ENCODE measurements around the gene BGLAP.

BGLAP gene

DNA sequence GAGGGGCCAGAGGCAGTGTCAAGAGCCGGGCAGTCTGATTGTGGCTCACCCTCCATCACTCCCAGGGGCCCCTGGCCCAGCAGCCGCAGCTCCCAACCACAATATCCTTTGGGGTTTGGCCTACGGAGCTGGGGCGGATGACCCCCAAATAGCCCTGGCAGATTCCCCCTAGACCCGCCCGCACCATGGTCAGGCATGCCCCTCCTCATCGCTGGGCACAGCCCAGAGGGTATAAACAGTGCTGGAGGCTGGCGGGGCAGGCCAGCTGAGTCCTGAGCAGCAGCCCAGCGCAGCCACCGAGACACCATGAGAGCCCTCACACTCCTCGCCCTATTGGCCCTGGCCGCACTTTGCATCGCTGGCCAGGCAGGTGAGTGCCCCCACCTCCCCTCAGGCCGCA is at the start of gene BGLAP:
Gene BGLAP, plus strand, starts transcription at position 259 of the 400 bp plus-strand sequence. Its CDS starts 48 bp downstream, at position 307.
- in situ Hi-C loops (cut with HindIII; ENCODE audit: low pct_ligation_motif_present, low sequenced_read_pairs), result no loop called here
- Histone ChIP-seq H3K36me3 (replicated peaks) (peaks cover 2% of the 10 kb centered on the region), H3K27me3 (replicated peaks) (peaks cover 7% of the 10 kb centered on the region), H3K27ac (no peak within 1 kb of the TSS), H3K4me3 (ENCODE audit: low read depth, low read length) (no peak within 1 kb of the TSS)
- no peak for DNase-seq
- TF ChIP-seq, protein P1, sequence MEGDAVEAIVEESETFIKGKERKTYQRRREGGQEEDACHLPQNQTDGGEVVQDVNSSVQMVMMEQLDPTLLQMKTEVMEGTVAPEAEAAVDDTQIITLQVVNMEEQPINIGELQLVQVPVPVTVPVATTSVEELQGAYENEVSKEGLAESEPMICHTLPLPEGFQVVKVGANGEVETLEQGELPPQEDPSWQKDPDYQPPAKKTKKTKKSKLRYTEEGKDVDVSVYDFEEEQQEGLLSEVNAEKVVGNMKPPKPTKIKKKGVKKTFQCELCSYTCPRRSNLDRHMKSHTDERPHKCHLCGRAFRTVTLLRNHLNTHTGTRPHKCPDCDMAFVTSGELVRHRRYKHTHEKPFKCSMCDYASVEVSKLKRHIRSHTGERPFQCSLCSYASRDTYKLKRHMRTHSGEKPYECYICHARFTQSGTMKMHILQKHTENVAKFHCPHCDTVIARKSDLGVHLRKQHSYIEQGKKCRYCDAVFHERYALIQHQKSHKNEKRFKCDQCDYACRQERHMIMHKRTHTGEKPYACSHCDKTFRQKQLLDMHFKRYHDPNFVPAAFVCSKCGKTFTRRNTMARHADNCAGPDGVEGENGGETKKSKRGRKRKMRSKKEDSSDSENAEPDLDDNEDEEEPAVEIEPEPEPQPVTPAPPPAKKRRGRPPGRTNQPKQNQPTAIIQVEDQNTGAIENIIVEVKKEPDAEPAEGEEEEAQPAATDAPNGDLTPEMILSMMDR (IDR thresholded peaks at IDR 0.05; ENCODE audit: low read depth, low read length, missing control alignments), result no peak

DNA sequence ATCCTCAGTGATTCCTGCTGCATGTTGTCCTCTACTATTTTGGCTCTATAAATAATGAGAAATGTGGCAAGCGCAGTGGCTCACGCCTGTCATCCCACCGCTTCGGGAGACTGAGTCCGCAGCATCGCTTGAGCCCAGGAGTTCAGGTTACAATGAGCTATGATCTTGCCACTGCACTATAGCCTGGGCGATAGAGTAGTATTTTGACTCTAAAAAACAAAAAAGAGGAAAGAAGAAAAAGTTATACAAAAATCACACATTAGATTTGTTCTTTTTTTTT is 48.8 kb upstream of the BGLAP start:
- peak overlapping the region; percentile 84 for H3K27ac ChIP-seq
- no peak for DNase-seq
- peak overlapping the region; percentile 58 for H3K4me3 ChIP-seq (ENCODE audit: low read depth, low read length)
- H3K27me3 ChIP-seq (replicated peaks), result no peaks in the 10 kb centered on the region
- in situ Hi-C loops (cut with HindIII; ENCODE audit: low pct_ligation_motif_present, low sequenced_read_pairs), result no loop called here
- TF ChIP-seq, protein P1 (IDR thresholded peaks at IDR 0.05; ENCODE audit: low read depth, low read length, missing control alignments), result no peak
- peaks cover 7% of the 10 kb centered on the region for H3K36me3 ChIP-seq (replicated peaks)

DNA sequence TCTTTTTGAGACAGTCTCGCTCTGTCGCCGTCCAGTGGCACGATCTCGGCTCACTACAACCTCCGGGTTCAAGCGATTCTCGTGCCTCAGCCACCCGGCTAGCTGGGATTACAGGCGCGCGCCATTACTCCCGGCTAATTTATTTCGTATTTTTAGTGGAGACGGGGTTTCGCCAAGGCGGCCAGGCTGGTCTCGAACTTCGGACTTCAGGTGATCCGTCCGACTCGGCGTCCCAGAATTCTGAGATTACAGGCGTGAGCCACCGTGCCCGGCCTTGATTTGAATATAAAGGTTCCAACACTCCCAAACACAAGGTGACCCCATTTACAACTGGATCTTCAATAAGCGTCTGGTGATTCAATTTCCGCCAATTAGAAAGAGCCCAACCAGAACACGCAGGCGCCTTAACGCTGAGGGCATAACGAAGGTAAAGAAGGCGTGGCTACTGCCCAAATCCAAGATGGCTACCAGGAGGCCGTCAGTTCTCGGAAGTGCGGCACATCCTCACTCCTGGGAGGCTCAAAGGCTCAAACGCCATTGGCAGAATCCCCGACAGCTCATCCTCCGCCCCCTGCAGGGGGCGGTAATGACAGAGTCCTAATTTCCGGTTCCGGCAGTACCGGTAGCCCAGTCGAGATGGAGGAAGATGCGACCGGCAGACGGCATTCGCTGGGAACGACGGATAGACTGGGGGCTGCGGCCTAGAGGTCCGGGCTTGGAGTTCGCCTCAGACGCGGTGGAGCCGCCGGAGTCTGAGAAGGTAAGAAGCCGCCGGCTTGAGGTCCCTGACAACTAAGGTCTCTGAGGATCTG is 48.3 kb upstream of the BGLAP start, which contains the start of gene SLC25A44:
Gene SLC25A44, plus strand, starts transcription at position 617 of the 812 bp plus-strand sequence. CDS start 5,744 bp downstream, outside the sequence.
- Histone ChIP-seq H3K4me3 (ENCODE audit: low read depth, low read length) (peak within 1 kb of the TSS; percentile 95), H3K27ac (peak within 1 kb of the TSS; percentile 84), H3K27me3 (replicated peaks) (no peaks in the 10 kb centered on the region), H3K36me3 (replicated peaks) (peaks cover 7% of the 10 kb centered on the region)
- TF ChIP-seq, protein P1 (IDR thresholded peaks at IDR 0.05; ENCODE audit: low read depth, low read length, missing control alignments), result peak; percentile 64
- peak; percentile 98 for DNase-seq
- in situ Hi-C loops (cut with HindIII; ENCODE audit: low pct_ligation_motif_present, low sequenced_read_pairs), result no loop called here

DNA sequence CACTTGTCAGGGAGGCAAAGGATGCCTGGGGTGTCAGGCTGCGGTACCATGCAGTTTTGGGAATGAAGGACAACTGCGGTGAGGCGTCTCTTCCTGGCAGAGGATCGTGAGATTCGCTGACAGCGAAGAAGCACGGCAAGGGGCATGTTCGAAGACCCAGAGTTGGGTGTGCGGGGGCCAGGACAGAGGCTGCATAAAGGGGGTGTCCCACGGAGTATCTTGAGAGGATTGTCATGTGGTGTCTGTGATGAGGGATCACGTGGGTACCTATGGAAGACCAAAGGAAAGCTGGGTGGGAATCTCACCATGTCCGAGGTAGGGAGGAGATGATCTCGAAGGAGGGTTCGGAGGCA is 47.7 kb upstream of the BGLAP start:
- TF ChIP-seq, protein P1 (IDR thresholded peaks at IDR 0.05; ENCODE audit: low read depth, low read length, missing control alignments), result no peak
- in situ Hi-C loops (cut with HindIII; ENCODE audit: low pct_ligation_motif_present, low sequenced_read_pairs), result no loop called here
- peak overlapping the region; percentile 46 for H3K27ac ChIP-seq
- no peaks in the 10 kb centered on the region for H3K27me3 ChIP-seq (replicated peaks)
- DNase-seq, result peak; percentile 20
- peaks cover 7% of the 10 kb centered on the region for H3K36me3 ChIP-seq (replicated peaks)
- peak overlapping the region; percentile 95 for H3K4me3 ChIP-seq (ENCODE audit: low read depth, low read length)

DNA sequence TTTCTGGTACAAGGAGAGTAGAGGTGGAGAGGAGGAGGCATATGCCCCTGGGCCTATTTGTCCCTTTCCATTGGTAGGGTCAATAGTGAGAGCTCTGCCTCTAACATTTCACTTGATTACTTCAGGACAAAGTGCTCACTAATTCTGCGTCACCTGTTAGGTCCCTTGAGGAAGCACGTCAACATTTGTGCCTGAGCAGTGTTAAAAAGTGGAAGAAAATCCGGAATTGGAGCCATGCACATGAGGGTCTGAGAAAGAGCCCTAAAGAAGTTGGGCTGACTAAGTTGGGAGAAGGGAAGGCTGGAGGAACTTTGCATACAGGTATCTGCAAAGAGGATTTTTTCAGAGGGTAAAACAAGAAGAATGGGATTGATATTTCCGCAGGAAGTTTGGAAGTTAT is 46.1 kb upstream of the BGLAP start:
- Histone ChIP-seq H3K27me3 (replicated peaks) (no peaks in the 10 kb centered on the region), H3K4me3 (ENCODE audit: low read depth, low read length) (no peak overlapping the region), H3K27ac (no peak overlapping the region), H3K36me3 (replicated peaks) (peaks cover 14% of the 10 kb centered on the region)
- no peak for DNase-seq
- in situ Hi-C loops (cut with HindIII; ENCODE audit: low pct_ligation_motif_present, low sequenced_read_pairs), result no loop called here
- TF ChIP-seq, protein P1 (IDR thresholded peaks at IDR 0.05; ENCODE audit: low read depth, low read length, missing control alignments), result no peak

DNA sequence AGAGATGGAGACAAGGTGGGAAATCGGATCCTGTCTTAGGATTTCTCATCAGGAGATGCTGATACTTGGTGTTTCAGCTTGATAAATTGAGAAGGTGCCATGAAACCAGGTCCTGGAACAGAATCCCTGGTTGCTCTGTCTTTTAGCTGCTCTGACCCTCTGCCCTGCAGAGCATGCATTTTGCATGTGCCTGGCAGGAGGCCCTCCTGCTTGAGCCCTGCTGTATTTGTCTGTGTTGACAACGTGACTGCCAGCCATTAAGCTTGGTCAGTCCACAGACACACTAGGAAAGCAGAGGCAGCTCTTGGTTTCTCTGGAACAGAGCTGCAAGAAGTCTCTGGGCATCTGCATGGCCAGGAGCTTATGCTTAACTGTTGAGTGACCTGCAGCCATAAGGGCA is 45.5 kb upstream of the BGLAP start:
- no peak for DNase-seq
- in situ Hi-C loops (cut with HindIII; ENCODE audit: low pct_ligation_motif_present, low sequenced_read_pairs), result no loop called here
- H3K4me3 ChIP-seq (ENCODE audit: low read depth, low read length), result no peak overlapping the region
- no peaks in the 10 kb centered on the region for H3K27me3 ChIP-seq (replicated peaks)
- H3K27ac ChIP-seq, result no peak overlapping the region
- peaks cover 14% of the 10 kb centered on the region for H3K36me3 ChIP-seq (replicated peaks)
- TF ChIP-seq, protein P1 (IDR thresholded peaks at IDR 0.05; ENCODE audit: low read depth, low read length, missing control alignments), result no peak

Measured in brain microvascular endothelial cell (primary cell).